Left ventricle myocardium inferior (tissue), 1 donor: Measurements from ENCODE around the gene USP7. TPM values are rescaled to one million over a fixed set of nuclear protein-coding genes. Genes with fewer than 3 reads are reported as not detected.

Experiments used
- DNase-seq: peaks from one replicate; pipeline ENCODE4 v3.0.0-alpha.2; 2020
- H3K27ac ChIP-seq: fragments of 200-600 bp; replicated peaks from 2 replicates; pipeline ENCODE4 v1.8.0; 2021
- H3K27me3 ChIP-seq: fragments of 200-600 bp; 2 replicates; pipeline ENCODE4 v1.8.0; 2021; ENCODE audit warnings: low read depth
- H3K36me3 ChIP-seq: fragments of 200-600 bp; 2 replicates; pipeline ENCODE4 v1.8.0; 2021
- H3K4me1 ChIP-seq: fragments of 200-600 bp; 2 replicates; pipeline ENCODE4 v1.8.0; 2021
- H3K4me3 ChIP-seq: fragments of 200-600 bp; 2 replicates; pipeline ENCODE4 v1.8.0; 2021; ENCODE audit warnings: mild to moderate bottlenecking, moderate library complexity
- H3K9me3 ChIP-seq: fragments of 200-600 bp; replicated peaks from 2 replicates; pipeline ENCODE4 v1.8.0; 2021
- intact Hi-C: fragments of 100-400 bp; cut with micrococcal nuclease; formaldehyde crosslinking; loops from one replicate; pipeline ENCODE4 v1.11.0; 2022
- total RNA-seq: library from RNA; stranded (reverse); fragmentation: NEBNext Ultra II Directional; extraction: Animal tissue kit (Norgen Biotek cat#: 25700); gene quantifications from one replicate; pipeline ENCODE4 v1.2.1, GENCODE V29; 2021
- TF ChIP-seq, protein P1 (sequence below): fragments of 200-600 bp; IDR thresholded peaks from 2 replicates; pipeline ENCODE4 v1.8.0; 2021; ENCODE audit warnings: antibody characterized with exemption, mild to moderate bottlenecking, borderline replicate concordance
- donor health status: DM: no; HTN: yes; CAD: no; lungs with severe emphysema.

USP7 gene
- total RNA-seq, 1 donor from 2014 or later, result 54.7 TPM

DNA sequence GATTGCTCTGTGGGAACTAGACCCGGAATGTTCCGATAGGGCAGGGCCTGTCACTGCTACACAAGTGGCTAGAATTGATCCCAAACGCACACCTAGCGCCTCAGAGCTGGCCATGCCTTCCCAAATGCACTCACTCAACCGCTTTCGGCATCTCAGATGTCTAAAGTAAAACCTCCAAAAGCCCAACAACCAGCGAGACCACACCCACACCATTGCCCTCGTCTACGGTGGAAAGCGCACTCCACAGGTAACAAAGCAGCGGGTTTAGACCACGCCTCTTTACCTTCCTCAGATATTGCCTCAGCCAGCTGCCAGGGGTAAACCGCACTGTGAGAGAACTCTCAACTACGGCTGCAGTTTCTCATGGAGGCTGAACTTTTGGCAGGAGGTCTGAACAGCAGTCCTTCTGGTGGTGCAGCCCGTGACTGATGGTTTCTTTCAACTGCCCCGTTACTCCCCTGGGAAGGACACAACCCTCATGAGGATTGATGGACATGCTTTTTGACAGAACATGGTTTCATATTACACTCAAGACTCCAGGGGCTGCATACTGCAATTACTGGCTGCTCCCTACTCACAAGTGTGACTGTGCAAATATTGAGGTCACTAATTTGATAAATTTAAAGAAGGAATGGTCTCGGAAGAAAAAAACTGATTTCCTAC is 34.5 kb downstream of the USP7 start:
- intact Hi-C loops, result no loop called here
- no peaks in the 10 kb centered on the region for H3K27me3 ChIP-seq
- peaks cover 62% of the 10 kb centered on the region for H3K4me1 ChIP-seq
- H3K36me3 ChIP-seq, result peaks cover 27% of the 10 kb centered on the region
- peak overlapping the region; percentile 28 for H3K27ac ChIP-seq
- no peak overlapping the region for H3K4me3 ChIP-seq
- TF ChIP-seq, protein P1, sequence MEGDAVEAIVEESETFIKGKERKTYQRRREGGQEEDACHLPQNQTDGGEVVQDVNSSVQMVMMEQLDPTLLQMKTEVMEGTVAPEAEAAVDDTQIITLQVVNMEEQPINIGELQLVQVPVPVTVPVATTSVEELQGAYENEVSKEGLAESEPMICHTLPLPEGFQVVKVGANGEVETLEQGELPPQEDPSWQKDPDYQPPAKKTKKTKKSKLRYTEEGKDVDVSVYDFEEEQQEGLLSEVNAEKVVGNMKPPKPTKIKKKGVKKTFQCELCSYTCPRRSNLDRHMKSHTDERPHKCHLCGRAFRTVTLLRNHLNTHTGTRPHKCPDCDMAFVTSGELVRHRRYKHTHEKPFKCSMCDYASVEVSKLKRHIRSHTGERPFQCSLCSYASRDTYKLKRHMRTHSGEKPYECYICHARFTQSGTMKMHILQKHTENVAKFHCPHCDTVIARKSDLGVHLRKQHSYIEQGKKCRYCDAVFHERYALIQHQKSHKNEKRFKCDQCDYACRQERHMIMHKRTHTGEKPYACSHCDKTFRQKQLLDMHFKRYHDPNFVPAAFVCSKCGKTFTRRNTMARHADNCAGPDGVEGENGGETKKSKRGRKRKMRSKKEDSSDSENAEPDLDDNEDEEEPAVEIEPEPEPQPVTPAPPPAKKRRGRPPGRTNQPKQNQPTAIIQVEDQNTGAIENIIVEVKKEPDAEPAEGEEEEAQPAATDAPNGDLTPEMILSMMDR, result no peak
- H3K9me3 ChIP-seq, result no peaks in the 10 kb centered on the region
- no peak for DNase-seq

DNA sequence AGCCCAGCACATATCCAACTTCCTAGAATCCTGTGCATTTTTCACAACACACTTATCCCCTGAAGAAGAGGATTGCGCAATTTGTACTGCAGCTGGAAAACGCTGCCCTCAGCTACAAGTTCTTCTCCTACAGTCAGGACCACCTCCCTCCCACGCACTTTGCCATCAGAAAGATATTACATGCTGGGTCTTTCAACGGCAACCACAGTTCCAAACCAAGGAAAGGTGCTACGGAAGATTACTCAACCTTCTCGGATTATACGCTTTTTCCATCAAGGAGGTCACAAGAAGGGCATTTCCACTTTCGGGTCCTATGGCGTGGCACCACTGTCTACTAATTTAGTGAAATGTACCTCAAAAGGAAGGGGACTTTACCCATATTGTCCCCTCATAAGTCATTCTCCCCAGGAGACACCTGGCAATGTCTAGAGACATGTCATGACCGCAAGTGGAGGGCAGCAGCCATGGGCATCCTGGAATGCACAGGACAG is 35.2 kb downstream of the USP7 start:
- TF ChIP-seq, protein P1, result no peak
- Histone ChIP-seq H3K4me1 (peaks cover 68% of the 10 kb centered on the region), H3K27ac (peak overlapping the region; percentile 28), H3K36me3 (peaks cover 27% of the 10 kb centered on the region), H3K27me3 (no peaks in the 10 kb centered on the region), H3K4me3 (no peak overlapping the region), H3K9me3 (no peaks in the 10 kb centered on the region)
- intact Hi-C loops, result no loop called here
- no peak for DNase-seq

DNA sequence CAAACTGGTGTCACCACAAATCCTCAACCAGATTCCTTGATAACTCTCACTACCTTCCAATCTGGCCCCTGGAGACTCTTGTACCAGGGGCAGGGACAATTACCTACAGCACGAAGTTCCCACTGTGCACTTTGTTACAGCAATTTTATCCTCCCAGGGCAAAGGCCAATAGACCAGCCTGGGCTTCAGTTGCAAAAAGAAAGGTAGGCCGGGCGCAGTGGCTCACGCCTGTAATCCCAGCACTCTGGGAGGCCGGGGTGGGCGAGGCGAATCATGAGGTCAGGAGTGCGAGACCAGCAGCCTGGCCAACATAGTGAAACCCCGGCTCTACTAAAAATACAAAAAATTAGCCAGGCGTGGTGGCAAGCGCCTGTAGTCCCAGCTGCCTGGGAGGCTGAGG is 36.9 kb downstream of the USP7 start:
- TF ChIP-seq, protein P1, result no peak
- H3K27ac ChIP-seq, result no peak overlapping the region
- intact Hi-C loops, result no loop called here
- no peaks in the 10 kb centered on the region for H3K9me3 ChIP-seq
- H3K36me3 ChIP-seq, result peaks cover 43% of the 10 kb centered on the region
- no peak for DNase-seq
- H3K4me1 ChIP-seq, result peaks cover 73% of the 10 kb centered on the region
- H3K4me3 ChIP-seq, result no peak overlapping the region
- no peaks in the 10 kb centered on the region for H3K27me3 ChIP-seq

DNA sequence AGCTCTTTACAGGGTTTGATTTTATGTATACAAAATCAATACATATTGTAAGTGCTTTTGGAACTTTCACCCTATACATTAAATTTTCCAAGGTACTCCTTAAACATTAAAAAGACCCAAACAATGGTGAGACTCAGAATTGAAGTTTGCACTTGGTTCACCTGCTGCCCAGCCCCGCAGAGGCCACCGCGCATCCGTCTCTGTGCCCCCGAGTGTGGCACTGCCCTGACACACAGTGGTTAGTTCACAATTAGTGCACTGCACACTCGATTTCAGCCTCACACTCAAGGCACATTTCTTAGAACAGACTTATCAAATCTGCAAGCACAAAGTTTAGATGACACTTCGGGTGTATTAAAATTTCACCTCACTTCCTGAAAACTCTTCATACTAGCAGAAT is 38.3 kb downstream of the USP7 start:
- Histone ChIP-seq H3K27me3 (no peaks in the 10 kb centered on the region), H3K4me3 (no peak overlapping the region), H3K4me1 (peaks cover 60% of the 10 kb centered on the region), H3K9me3 (no peaks in the 10 kb centered on the region), H3K36me3 (peaks cover 57% of the 10 kb centered on the region), H3K27ac (no peak overlapping the region)
- TF ChIP-seq, protein P1, result no peak
- intact Hi-C loops, result no loop called here
- no peak for DNase-seq

DNA sequence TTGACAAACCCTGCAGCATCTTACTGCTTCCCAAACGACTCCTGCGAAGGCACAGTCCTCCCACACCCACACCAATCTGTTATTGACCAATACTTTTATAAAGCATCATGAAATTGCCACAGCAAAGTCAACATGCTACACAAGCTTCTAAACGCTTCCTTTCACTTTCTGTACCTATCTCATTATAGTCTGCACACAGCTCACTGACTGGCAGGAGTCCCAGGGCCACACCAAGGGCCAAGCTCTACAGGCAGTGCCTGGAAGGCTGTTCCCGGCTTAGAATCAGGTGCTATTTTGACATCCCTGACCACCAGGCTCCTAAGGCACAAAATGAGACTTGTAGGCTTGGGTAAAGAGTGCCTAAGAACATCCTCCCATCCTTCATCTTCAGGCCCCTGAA is 39.5 kb downstream of the USP7 start:
- peak; percentile 60 for DNase-seq
- Histone ChIP-seq H3K36me3 (peaks cover 60% of the 10 kb centered on the region), H3K27ac (no peak overlapping the region), H3K9me3 (no peaks in the 10 kb centered on the region), H3K4me3 (no peak overlapping the region), H3K4me1 (peaks cover 47% of the 10 kb centered on the region), H3K27me3 (no peaks in the 10 kb centered on the region)
- intact Hi-C loops, result no loop called here
- TF ChIP-seq, protein P1, result no peak
